ENCODE data around the gene TMEM238L. TPM values are rescaled to one million over a fixed set of nuclear protein-coding genes. Genes with fewer than 3 reads are reported as not detected.

Gene TMEM238L
- total RNA-seq, 1 donor: not detected

- no peak for TF ChIP-seq CTCF (IDR thresholded peaks at IDR 0.05; ENCODE audit: insufficient read depth, low read length)
- H3K4me3 ChIP-seq (ENCODE audit: low read depth, low read length): no peak overlapping the region
- no peak for DNase-seq (ENCODE audit: low read depth)
Observed at GRCh38 chr17:10806545-10807262, 2.8 kb upstream of the TMEM238L start.

DNA sequence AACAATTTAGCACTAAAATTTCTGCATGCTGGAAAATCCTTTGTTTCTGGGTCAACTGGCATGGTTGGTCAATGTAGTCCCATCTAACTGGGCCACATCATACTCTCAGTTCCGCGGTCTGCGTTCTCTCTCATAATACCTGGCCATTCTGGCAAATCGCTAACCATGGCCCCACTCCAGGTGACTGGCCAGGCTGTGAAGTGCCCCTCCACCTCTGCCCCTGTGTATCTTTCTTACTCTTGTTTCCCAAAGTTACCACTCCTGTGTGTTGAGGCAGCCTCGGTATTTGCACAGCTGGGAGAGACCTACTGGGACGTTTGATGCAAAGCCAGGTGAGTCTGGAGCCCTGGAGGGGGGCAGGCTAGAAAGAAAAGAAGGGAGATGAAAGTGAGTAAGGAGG lies 2.0 kb upstream of the TMEM238L start:
- TF ChIP-seq CTCF (IDR thresholded peaks at IDR 0.05; ENCODE audit: insufficient read depth, low read length): no peak
- DNase-seq (ENCODE audit: low read depth): no peak
- H3K4me3 ChIP-seq (ENCODE audit: low read depth, low read length): no peak overlapping the region

- DNase-seq (ENCODE audit: low read depth): no peak
- no peak for TF ChIP-seq CTCF (IDR thresholded peaks at IDR 0.05; ENCODE audit: insufficient read depth, low read length)
- no peak overlapping the region for H3K4me3 ChIP-seq (ENCODE audit: low read depth, low read length)
Observed at GRCh38 chr17:10804546-10804945, 647 bp upstream of the TMEM238L start.

- no peak for TF ChIP-seq CTCF (IDR thresholded peaks at IDR 0.05; ENCODE audit: insufficient read depth, low read length)
- no peak overlapping the region for H3K4me3 ChIP-seq (ENCODE audit: low read depth, low read length)
- no peak for DNase-seq (ENCODE audit: low read depth)
Observed at GRCh38 chr17:10803350-10803749, 549 bp downstream of the TMEM238L start.

GRCh38 chr17:10802496-10803284 lies 1.2 kb downstream of the TMEM238L start:
- no peak for TF ChIP-seq CTCF (IDR thresholded peaks at IDR 0.05; ENCODE audit: insufficient read depth, low read length)
- H3K4me3 ChIP-seq (ENCODE audit: low read depth, low read length): no peak overlapping the region
- no peak for DNase-seq (ENCODE audit: low read depth)

DNA sequence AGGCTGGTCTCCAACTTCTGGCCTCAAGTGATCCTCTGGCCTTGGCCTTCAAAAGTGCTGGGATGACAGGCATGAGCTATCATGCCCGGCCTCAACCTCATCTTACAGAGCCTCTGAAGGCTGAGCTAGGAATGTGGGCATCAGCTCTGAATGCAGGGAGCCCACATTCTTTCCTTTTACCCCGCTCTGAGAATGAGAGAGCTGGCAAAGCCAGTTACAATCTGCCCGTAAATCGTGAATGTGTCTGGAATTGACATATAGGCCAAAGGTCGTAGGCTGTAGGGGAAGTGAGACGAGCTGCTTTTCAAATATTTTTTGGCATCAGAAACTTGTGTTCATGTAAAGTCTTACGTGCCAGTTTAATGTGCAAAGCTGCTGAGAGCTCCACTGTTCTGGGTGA lies 4.5 kb downstream of the TMEM238L start:
- no peak for TF ChIP-seq CTCF (IDR thresholded peaks at IDR 0.05; ENCODE audit: insufficient read depth, low read length)
- H3K4me3 ChIP-seq (ENCODE audit: low read depth, low read length): no peak overlapping the region
- no peak for DNase-seq (ENCODE audit: low read depth)

Measured in fibroblast of the aortic adventitia (primary cell).